Skeletal muscle tissue (tissue), 4 donors: ENCODE results near the gene OSBPL7. TPM values are rescaled to one million over a fixed set of nuclear protein-coding genes. Genes with fewer than 3 reads are reported as not detected.

Experiments
- H3K27ac ChIP-seq: one replicate; pipeline ENCODE4 v1.7.0; 2013; ENCODE audit warnings: mild to moderate bottlenecking, low read depth, low read length, inconsistent platforms
- H3K27me3 ChIP-seq, 3 donors: one replicate each; pipeline ENCODE4 v1.7.0; 2013; ENCODE audit warnings: low read length in 3 of 3; ENCODE audit not compliant: control insufficient read depth in 3 of 3, insufficient read depth in 3 of 3
- H3K36me3 ChIP-seq, 3 donors: one replicate each; pipeline ENCODE4 v1.7.0; 2013; ENCODE audit warnings: low read length in 3 of 3; ENCODE audit not compliant: control insufficient read depth in 3 of 3, insufficient read depth in 3 of 3
- H3K4me1 ChIP-seq, 3 donors: one replicate each; pipeline ENCODE4 v1.7.0; 2013; ENCODE audit warnings: low read length in 3 of 3, mild to moderate bottlenecking in 3 of 3; ENCODE audit not compliant: control insufficient read depth in 3 of 3, insufficient read depth in 3 of 3
- H3K4me3 ChIP-seq, 3 donors: one replicate each; pipeline ENCODE4 v1.7.0; 2013; ENCODE audit warnings: low read length in 3 of 3
- H3K9ac ChIP-seq, 3 donors: one replicate each; pipeline ENCODE4 v1.7.0; 2013; ENCODE audit warnings: low read length in 3 of 3, mild to moderate bottlenecking in 3 of 3, moderate library complexity in 2 of 3, low read depth in 1 of 3
- H3K9me3 ChIP-seq, 3 donors: one replicate each; pipeline ENCODE4 v1.7.0; 2013; ENCODE audit warnings: low read length in 3 of 3; ENCODE audit not compliant: control insufficient read depth in 3 of 3
- total RNA-seq: library from RNA; depleted of rRNA; stranded (reverse); fragments of >200 nt; gene quantifications from one replicate; pipeline ENCODE4 v1.2.3, GENCODE V29; 2014
- donor health status: Osteomylitis.

OSBPL7 gene, protein sequence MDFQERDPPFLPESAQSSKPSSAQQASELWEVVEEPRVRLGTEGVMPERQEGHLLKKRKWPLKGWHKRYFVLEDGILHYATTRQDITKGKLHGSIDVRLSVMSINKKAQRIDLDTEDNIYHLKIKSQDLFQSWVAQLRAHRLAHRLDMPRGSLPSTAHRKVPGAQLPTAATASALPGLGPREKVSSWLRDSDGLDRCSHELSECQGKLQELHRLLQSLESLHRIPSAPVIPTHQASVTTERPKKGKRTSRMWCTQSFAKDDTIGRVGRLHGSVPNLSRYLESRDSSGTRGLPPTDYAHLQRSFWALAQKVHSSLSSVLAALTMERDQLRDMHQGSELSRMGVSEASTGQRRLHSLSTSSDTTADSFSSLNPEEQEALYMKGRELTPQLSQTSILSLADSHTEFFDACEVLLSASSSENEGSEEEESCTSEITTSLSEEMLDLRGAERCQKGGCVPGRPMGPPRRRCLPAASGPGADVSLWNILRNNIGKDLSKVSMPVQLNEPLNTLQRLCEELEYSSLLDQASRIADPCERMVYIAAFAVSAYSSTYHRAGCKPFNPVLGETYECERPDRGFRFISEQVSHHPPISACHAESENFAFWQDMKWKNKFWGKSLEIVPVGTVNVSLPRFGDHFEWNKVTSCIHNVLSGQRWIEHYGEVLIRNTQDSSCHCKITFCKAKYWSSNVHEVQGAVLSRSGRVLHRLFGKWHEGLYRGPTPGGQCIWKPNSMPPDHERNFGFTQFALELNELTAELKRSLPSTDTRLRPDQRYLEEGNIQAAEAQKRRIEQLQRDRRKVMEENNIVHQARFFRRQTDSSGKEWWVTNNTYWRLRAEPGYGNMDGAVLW
- 8.4 TPM for total RNA-seq

DNA sequence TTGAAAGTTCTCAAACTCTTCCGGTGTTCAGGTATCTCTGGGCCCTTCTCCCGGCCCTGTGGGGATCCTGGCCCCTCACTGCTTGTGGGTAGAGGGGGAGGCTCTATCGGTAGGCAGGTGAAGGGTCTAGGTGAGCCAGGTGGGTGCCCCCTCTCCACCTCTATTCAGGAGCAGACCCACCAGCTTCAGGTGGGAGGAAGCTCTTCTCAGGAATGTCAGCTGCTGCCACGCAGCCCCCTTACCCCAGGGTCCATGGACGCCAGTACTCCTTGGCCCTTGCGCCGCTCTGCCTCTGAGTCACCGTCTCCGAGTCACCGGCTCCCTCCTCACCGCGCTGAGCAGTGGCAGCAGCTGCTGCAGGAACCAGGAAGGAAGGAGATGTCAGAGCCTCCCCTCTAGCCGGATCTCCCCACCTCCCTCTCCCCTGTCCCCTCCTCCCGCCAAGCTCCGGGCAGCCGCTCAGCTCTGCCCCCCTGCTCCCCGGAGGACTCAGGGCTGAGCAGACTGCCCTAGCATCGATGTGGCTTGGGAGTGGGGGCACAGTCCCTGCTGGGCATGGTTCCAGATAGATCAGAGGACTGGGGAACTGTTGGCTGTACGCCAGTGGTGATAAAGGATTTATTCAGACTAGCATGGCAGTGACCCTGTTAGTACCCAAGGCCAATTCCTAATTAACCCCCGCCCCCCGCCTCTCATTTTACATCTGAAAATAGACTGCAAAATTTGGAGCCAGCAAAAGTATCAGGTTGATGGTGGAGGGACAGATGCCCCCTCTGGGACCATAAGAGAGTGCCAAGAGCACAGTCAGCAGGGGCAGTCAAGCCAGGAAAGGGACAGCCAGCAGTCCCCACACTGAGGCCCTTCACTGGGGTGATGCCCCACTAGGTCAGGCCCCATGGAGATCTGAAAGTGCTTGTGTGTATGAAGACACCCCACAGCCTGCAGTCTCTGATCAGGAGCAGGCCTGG, at the start of gene OSBPL7:
Gene OSBPL7 (minus strand): TSS at position 371 of the 968 bp plus-strand sequence. CDS start 1,516 bp downstream, outside the sequence.
- no peaks in the 10 kb centered on the region for H3K9me3 ChIP-seq
- no peaks in the 10 kb centered on the region for H3K27me3 ChIP-seq

DNA sequence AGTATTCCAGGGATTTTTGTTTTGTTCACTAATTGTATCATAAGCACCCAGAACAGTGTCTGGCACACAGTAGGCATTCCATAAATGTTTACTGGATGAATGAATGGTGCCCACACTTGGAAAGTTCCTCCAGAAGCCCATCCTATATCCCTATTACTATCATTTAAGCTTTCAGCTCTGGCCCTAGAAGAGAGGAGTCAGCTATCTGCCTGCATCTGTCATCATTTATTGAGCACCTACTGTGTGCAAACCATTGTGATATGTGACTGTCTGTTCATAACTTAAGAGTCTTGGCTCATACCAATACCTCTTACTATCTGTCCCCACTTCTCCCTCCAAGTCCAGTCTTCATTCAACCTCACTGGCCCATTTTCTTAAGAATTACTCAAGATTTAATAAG, 49.5 kb upstream of the OSBPL7 start:
- H3K4me3 ChIP-seq, result no peak overlapping the region
- peaks cover 68 to 81% (median 69%) of the 10 kb centered on the region in 3 donors for H3K27me3 ChIP-seq
- peaks cover 0 to 2% (median 0%) of the 10 kb centered on the region in 3 donors for H3K4me1 ChIP-seq
- H3K9ac ChIP-seq, result no peak overlapping the region
- no peaks in the 10 kb centered on the region for H3K9me3 ChIP-seq
- H3K36me3 ChIP-seq, result no peaks in the 10 kb centered on the region
- H3K27ac ChIP-seq, result no peak overlapping the region

More for the DNA sequence above, at the start of gene OSBPL7:
- peak within 1 kb of the TSS; percentile 89 to 90 (median 90) for H3K4me3 ChIP-seq
- peaks cover 27 to 53% (median 31%) of the 10 kb centered on the region in 3 donors for H3K4me1 ChIP-seq
- peak within 1 kb of the TSS; percentile 81 to 97 (median 88) for H3K9ac ChIP-seq
- peak within 1 kb of the TSS; percentile 89 for H3K27ac ChIP-seq
- peaks cover 44 to 57% (median 54%) of the 10 kb centered on the region in 3 donors for H3K36me3 ChIP-seq

DNA sequence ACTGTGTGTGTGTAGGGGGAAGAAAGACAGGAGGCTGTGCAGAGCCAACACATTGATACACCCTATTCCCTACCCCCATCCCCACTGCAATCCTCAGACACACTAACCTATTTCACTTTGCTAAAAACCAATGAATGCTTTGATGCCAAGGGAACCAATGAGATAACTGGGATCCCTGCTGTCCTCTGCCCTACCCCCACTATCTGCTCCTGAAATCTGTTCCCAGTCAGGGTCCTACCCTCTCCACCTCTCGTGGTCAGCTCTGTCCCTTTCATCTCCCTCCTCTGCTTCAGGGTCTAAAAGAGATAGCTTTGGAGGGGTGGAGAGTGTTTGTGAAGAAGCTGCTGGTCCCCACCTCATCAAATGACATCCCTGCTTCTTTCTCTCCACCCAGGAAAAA, 48.5 kb upstream of the OSBPL7 start:
- H3K27me3 ChIP-seq, result peaks cover 67 to 86% (median 68%) of the 10 kb centered on the region in 3 donors
- H3K36me3 ChIP-seq, result no peaks in the 10 kb centered on the region
- H3K9ac ChIP-seq, result no peak overlapping the region
- no peak overlapping the region for H3K4me3 ChIP-seq
- peaks cover 0 to 2% (median 0%) of the 10 kb centered on the region in 3 donors for H3K4me1 ChIP-seq
- H3K27ac ChIP-seq, result no peak overlapping the region
- H3K9me3 ChIP-seq, result no peaks in the 10 kb centered on the region

DNA sequence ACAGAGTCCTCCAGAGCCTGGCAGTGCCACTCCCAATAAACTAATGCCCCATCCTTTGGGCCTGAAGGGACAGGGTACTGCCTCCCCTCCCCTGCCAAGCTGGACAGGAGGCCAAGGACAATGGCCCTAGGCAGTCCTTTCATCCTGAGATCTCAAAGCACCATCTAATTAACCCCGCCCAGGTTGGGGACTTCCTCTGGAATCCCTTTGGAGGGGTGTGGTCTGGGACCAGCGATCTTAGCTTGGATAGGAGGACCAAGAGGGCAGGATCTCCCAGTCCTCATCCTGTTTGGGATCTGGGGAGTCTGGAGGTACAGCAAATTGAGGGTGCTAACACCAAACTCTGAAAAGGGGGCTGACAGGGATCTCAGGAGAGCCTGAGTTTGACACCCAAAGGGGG, 47.5 kb upstream of the OSBPL7 start:
- H3K36me3 ChIP-seq, result no peaks in the 10 kb centered on the region
- peaks cover 62 to 82% (median 65%) of the 10 kb centered on the region in 3 donors for H3K27me3 ChIP-seq

DNA sequence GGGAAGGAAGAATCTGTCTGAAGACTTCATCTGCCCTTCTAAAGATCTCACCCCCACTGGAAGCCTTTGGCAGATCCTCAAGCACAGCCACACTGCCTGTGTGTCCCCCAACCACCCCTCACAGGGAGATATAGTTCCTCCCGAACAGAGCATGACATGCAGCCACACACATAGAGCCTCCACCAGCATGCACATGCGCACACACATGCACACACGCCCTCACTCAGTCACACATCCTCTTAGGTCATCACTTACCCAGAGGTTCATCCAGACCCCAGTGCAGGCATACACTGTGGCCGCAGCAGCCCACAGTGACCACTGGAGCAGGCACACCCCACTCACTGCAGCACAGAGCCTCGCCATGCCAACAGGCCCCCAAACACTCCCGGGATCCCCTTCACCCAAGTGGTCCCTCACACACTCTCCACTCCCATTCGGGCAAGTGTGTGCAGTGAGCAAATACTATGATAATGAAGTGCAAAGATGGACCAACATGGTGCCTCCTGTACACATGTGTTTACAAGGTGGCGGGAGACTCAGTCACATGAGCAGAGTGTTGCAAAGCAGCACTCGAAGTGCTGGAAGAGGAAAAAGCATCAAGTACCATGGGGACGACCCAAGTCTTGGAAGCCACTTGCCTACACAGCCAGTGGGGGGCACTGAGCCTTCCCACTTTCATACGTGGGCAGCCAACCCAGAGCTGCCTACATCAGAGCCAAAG, 46.4 kb upstream of the OSBPL7 start:
- Histone ChIP-seq H3K27me3 (peaks cover 55 to 75% (median 64%) of the 10 kb centered on the region in 3 donors), H3K4me1 (peaks cover 0 to 2% (median 0%) of the 10 kb centered on the region in 3 donors), H3K9ac (no peak overlapping the region), H3K27ac (no peak overlapping the region), H3K4me3 (no peak overlapping the region), H3K9me3 (no peaks in the 10 kb centered on the region), H3K36me3 (no peaks in the 10 kb centered on the region)

More for the DNA sequence above, 47.5 kb upstream of the OSBPL7 start:
- no peak overlapping the region for H3K27ac ChIP-seq
- H3K4me1 ChIP-seq, result peaks cover 0 to 2% (median 0%) of the 10 kb centered on the region in 3 donors
- H3K9me3 ChIP-seq, result no peaks in the 10 kb centered on the region
- no peak overlapping the region for H3K4me3 ChIP-seq
- H3K9ac ChIP-seq, result no peak overlapping the region

DNA sequence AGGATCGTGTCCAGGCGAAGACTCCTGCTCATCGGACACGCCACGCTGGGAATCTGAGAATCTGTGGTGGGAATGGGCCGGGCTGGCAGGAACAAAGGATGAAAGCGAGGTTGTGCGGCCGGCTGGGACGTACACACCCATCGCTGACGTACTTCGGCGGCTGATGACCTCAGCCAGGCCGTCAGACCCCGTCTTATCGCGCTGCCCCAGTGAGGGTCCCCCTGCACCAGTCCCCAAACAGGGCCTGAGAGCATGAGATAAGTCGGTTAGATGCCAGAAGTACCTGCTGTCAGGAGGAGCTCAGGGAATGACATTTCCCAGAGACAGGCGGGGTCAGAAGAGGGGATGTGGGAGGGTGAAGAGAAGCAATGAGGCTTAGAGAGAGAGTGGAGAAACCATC, 45.3 kb upstream of the OSBPL7 start:
- peaks cover 49 to 70% (median 53%) of the 10 kb centered on the region in 3 donors for H3K27me3 ChIP-seq
- no peak overlapping the region for H3K9ac ChIP-seq

DNA sequence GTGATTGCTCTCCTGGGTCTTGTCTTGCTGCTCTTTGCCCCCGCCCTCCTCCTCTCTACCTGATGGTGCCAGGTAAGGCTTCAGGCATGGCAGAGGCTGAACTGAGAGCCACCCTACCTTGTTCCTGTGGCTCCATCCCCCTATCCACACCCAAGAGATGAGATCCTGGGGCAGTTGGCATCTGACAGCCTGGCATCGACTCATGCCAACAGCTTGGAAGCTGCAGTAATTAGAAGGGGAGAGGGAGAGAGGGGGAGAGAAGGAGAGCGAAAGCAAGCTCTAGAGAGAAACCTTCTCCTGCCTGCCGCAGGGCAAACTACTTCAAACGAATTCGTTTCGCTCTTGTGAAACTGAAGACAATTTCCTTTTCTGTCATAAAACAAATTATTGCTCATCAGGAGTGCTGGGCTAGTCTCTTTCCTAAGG, 43.2 kb upstream of the OSBPL7 start:
- no peak overlapping the region for H3K4me3 ChIP-seq
- no peaks in the 10 kb centered on the region for H3K36me3 ChIP-seq
- H3K27ac ChIP-seq, result no peak overlapping the region
- H3K9me3 ChIP-seq, result no peaks in the 10 kb centered on the region
- H3K9ac ChIP-seq, result no peak overlapping the region
- peaks cover 36 to 57% (median 46%) of the 10 kb centered on the region in 3 donors for H3K27me3 ChIP-seq
- no peaks in the 10 kb centered on the region for H3K4me1 ChIP-seq

More for the DNA sequence above, 45.3 kb upstream of the OSBPL7 start:
- Histone ChIP-seq H3K4me3 (no peak overlapping the region), H3K27ac (no peak overlapping the region), H3K4me1 (no peaks in the 10 kb centered on the region), H3K9me3 (no peaks in the 10 kb centered on the region), H3K36me3 (no peaks in the 10 kb centered on the region)

DNA sequence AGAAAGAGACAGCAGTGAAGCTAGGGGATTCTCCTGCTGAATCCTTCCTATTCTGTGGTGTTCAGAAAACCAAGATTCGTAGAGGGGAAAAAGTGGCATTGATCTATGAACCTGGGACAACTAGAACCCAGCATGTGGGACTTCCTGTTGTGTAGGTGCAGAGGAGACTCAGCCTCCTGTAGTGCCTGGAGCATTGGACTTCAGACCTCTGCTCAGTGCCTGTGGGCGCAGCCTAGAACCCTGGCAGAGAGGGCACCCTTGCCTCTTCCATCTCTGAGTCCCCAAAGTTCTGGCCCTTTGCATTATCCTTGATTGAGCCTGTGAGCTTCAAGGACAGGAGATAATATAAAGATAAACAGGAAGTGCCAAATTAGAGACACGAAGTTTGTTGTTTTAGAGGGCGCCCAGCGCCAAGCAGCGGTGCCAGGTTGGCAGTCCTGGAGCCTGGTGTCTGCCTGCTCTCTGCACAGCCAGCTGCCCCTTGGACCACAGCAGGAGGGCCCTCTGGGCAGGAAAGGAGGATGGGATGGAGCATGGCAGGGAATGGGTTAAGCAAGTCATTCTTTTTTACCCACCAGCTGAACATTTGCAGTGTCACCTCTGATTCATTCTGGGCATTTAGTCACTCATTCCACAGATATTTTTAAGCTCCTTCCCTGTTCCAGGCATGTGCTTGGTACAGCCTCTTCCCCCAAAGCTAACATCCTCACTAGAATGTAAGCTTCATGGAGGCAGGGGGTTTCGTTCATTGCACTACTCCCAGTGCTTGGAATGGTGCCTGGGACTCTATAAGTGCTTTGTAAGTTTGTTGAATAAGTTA, 41.2 kb upstream of the OSBPL7 start:
- no peaks in the 10 kb centered on the region for H3K4me1 ChIP-seq
- H3K36me3 ChIP-seq, result no peaks in the 10 kb centered on the region
- no peaks in the 10 kb centered on the region for H3K9me3 ChIP-seq
- no peak overlapping the region for H3K4me3 ChIP-seq
- H3K9ac ChIP-seq, result no peak overlapping the region
- no peak overlapping the region for H3K27ac ChIP-seq
- peaks cover 29 to 54% (median 44%) of the 10 kb centered on the region in 3 donors for H3K27me3 ChIP-seq
